CD14-positive monocyte (primary cell): ENCODE measurements around the gene TMEM86B. TPM values are rescaled to one million over a fixed set of nuclear protein-coding genes. Genes with fewer than 3 reads are reported as not detected.

Source experiments
- DNase-seq, 3 donors: peaks; one replicate each; pipeline ENCODE4 v3.0.0-alpha.2; 2011 to 2022
- H2AFZ ChIP-seq: 2 replicates; pipeline ENCODE4 v1.6.0; 2012; ENCODE audit warnings: mild to moderate bottlenecking, low read depth, low read length, inconsistent platforms; ENCODE audit not compliant: insufficient read depth, poor library complexity, severe bottlenecking
- H3K27ac ChIP-seq, 2 donors: 1 replicate in 1 of 2; 2 replicates in 1 of 2; pipeline ENCODE4 v1.5.1; 2012 to 2013; ENCODE audit warnings: low read length in 2 of 2, control low read depth in 1 of 2, inconsistent platforms in 1 of 2, low read depth in 1 of 2, mild to moderate bottlenecking in 1 of 2
- H3K27me3 ChIP-seq, 2 donors: one replicate each; pipeline versions ENCODE4 v1.6.0 to v1.6.1; 2011 to 2013; ENCODE audit warnings: low read length in 2 of 2; ENCODE audit not compliant: control insufficient read depth in 2 of 2, insufficient read depth in 2 of 2
- H3K36me3 ChIP-seq, 2 donors: replicated peaks in 1 of 2; 1 replicate in 1 of 2; 2 replicates in 1 of 2; pipeline versions ENCODE4 v1.5.1 to v1.6.1; 2012 to 2013; ENCODE audit warnings: low read length in 2 of 2, control low read depth in 1 of 2, inconsistent platforms in 1 of 2, mild to moderate bottlenecking in 1 of 2; ENCODE audit not compliant: insufficient read depth in 2 of 2, control insufficient read depth in 1 of 2
- H3K4me1 ChIP-seq, 2 donors: 1 replicate in 1 of 2; 2 replicates in 1 of 2; pipeline versions ENCODE4 v1.5.1 to v1.6.1; 2012 to 2013; ENCODE audit warnings: low read length in 2 of 2, control low read depth in 1 of 2, inconsistent platforms in 1 of 2, mild to moderate bottlenecking in 1 of 2, moderate library complexity in 1 of 2; ENCODE audit not compliant: insufficient read depth in 2 of 2, control insufficient read depth in 1 of 2
- H3K4me2 ChIP-seq: replicated peaks from 2 replicates; pipeline ENCODE3; 2012; ENCODE audit warnings: low read length, moderate library complexity, mild to moderate bottlenecking; ENCODE audit not compliant: poor library complexity, severe bottlenecking; ENCODE audit errors: extremely low read depth
- H3K4me3 ChIP-seq, 3 experiments: fragments of 200-600 bp in 1 of 3; sonication (generic) in 1 of 3; replicated peaks in 1 of 3; 1 replicate in 2 of 3; 2 replicates in 1 of 3; pipeline ENCODE4 v1.5.1; 2011 to 2013; ENCODE audit warnings: low read length in 3 of 3, mild to moderate bottlenecking in 3 of 3, control low read depth in 2 of 3, low read depth in 2 of 3, inconsistent platforms in 1 of 3, moderate library complexity in 1 of 3
- H3K79me2 ChIP-seq: 2 replicates; pipeline ENCODE4 v1.6.0; 2012; ENCODE audit warnings: mild to moderate bottlenecking, control low read depth, inconsistent platforms, low read length, moderate library complexity; ENCODE audit not compliant: insufficient read depth
- H3K9ac ChIP-seq: 2 replicates; pipeline ENCODE4 v1.6.0; 2017; ENCODE audit warnings: low read length, mild to moderate bottlenecking; ENCODE audit not compliant: insufficient read depth, poor library complexity, severe bottlenecking
- H3K9me3 ChIP-seq, 2 donors: replicated peaks in 1 of 2; 1 replicate in 1 of 2; 2 replicates in 1 of 2; pipeline versions ENCODE4 v1.5.1 to v1.6.1; 2012 to 2013; ENCODE audit warnings: low read length in 2 of 2, control low read depth in 1 of 2; ENCODE audit not compliant: control insufficient read depth in 1 of 2, insufficient read depth in 1 of 2
- H4K20me1 ChIP-seq: 2 replicates; pipeline ENCODE4 v1.6.0; 2012; ENCODE audit warnings: mild to moderate bottlenecking, low read length, control low read depth, moderate library complexity; ENCODE audit not compliant: insufficient read depth
- H3K27ac Mint-ChIP-seq, 7 donors: one replicate each; pipeline ENCODE4 v1.8.0; 2020; ENCODE audit warnings: mild to moderate bottlenecking in 7 of 7, mixed read lengths in 7 of 7, moderate library complexity in 6 of 7, inconsistent platforms in 2 of 7
- H3K27me3 Mint-ChIP-seq, 3 donors: one replicate each; pipeline ENCODE4 v1.8.0; 2021 to 2022; ENCODE audit warnings: low read depth in 3 of 3, mild to moderate bottlenecking in 3 of 3, mixed read lengths in 3 of 3, moderate library complexity in 3 of 3, inconsistent platforms in 1 of 3
- H3K36me3 Mint-ChIP-seq, 2 donors: one replicate each; pipeline ENCODE4 v1.8.0; 2020; ENCODE audit warnings: mixed read lengths in 2 of 2, inconsistent platforms in 1 of 2, mild to moderate bottlenecking in 1 of 2
- H3K4me1 Mint-ChIP-seq: one replicate; pipeline ENCODE4 v1.8.0; 2020; ENCODE audit warnings: mild to moderate bottlenecking, mixed read lengths
- H3K4me3 Mint-ChIP-seq, 2 donors: one replicate each; pipeline ENCODE4 v1.8.0; 2020; ENCODE audit warnings: mild to moderate bottlenecking in 2 of 2, mixed read lengths in 2 of 2, moderate library complexity in 1 of 2
- H3K9me3 Mint-ChIP-seq, 7 donors: one replicate each; pipeline ENCODE4 v1.8.0; 2020 to 2022; ENCODE audit warnings: mixed read lengths in 7 of 7, mild to moderate bottlenecking in 6 of 7, moderate library complexity in 6 of 7, inconsistent platforms in 2 of 7
- WGBS: methylation state at CpG from one replicate; pipeline ENCODE4 v1.1.5; 2013; ENCODE audit warnings: missing lambda C conversion rate; ENCODE audit not compliant: insufficient coverage; 5-methylcytosine and 5-hydroxymethylcytosine counted together
- intact Hi-C, 2 donors: fragments of 100-400 bp; cut with micrococcal nuclease; formaldehyde crosslinking; loops; one replicate each; pipeline versions ENCODE4 v1.15.0 to v1.15.1; 2023
- polyA plus RNA-seq, 3 donors: library from polyadenylated mRNA; depleted of rRNA in 1 of 3; unstranded in 2 of 3; stranded (reverse) in 1 of 3; fragments of 300-500 nt in 2 of 3; fragments of >200 nt in 1 of 3; fragmentation: Illumina TruSeq in 2 of 3; gene quantifications; 1 replicate in 2 of 3; 2 replicates in 1 of 3; pipeline ENCODE4 v1.2.3, GENCODE V29; 2012 to 2021
- TF ChIP-seq, protein P1 (sequence below): fragments of 200-600 bp; IDR thresholded peaks from one replicate; pipeline ENCODE4 v1.8.0; 2022; ENCODE audit warnings: antibody characterized with exemption, mild to moderate bottlenecking

Gene TMEM86B
- polyA plus RNA-seq, 3 donors = 0.16 to 10.7 (median 0.38) TPM

DNA sequence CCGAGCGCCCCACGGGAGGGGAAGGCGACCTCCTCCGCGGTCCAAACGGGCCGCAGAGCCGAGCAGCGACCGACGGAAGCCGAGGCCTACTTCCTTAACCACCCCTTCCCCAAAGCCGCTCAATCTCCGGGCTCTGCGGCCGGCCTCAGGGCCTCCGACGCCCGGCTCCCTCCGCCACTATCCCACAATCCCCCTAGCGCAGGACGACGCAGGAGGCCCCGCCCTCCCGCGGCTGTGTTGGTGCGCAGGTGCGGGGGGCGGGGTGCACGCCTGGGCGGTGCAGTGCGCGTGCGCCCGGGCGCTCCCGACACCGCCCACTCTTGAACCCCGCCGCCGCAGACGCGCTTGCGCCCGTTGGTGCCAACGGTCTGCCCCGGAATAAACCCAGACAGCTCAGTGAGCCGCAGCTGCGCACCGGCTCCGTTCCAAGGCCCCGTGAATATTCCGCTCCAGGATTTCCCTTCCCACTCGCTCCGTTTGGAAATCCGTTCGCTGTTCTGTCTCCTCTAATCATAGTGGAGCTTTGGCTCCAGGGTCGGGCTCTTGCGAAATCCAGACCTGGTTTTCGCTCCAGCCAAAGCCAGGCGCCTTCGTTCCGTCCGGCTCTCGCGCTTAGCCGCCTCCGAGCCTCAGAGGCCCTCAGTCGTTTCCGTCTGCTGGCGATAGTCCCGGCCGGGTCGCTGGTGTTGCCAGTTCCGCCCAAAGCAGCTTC lies 30.4 kb upstream of the TMEM86B start, which contains the start of gene PPP6R1:
PPP6R1 (minus strand) TSS at position 190 of the 712 bp plus-strand sequence. CDS start 11,914 bp downstream, outside the sequence.
- Mint-ChIP-seq H3K36me3 (peaks cover 15 to 17% of the 10 kb centered on the region in 2 donors), H3K9me3 (peaks cover 0 to 4% (median 0%) of the 10 kb centered on the region in 7 donors), H3K27me3 (no peaks in the 10 kb centered on the region), H3K27ac (peak within 1 kb of the TSS; percentile 94 to 99 (median 97)), H3K4me3 (peak within 1 kb of the TSS; percentile 98 to 100), H3K4me1 (peaks cover 46% of the 10 kb centered on the region)
- Histone ChIP-seq H3K9me3 (peaks cover 0 to 3% of the 10 kb centered on the region in 2 donors), H3K4me3 (peak within 1 kb of the TSS; percentile 61 to 94 (median 66)), H3K9ac (peak within 1 kb of the TSS; percentile 93), H3K27me3 (no peaks in the 10 kb centered on the region), H3K4me1 (peaks cover 45 to 49% of the 10 kb centered on the region in 2 donors), H3K79me2 (peaks cover 49% of the 10 kb centered on the region), H2AFZ (peak within 1 kb of the TSS; percentile 92), H3K27ac (peak within 1 kb of the TSS; percentile 89 to 92), H3K36me3 (peaks cover 0 to 9% of the 10 kb centered on the region in 2 donors), H4K20me1 (peaks cover 41% of the 10 kb centered on the region), H3K4me2 (peak within 1 kb of the TSS; percentile 89)
- DNase-seq = peak; percentile 93 to 97 (median 94)
- intact Hi-C loops = loop anchor here (1.0 to 10.0 kb wide), 5 partner anchors 20 to 144 kb away; partner anchors contain the start of genes KMT5C (in 1 of the 2) and PPP1R12C (in 1 of the 2)
- TF ChIP-seq, protein P1, sequence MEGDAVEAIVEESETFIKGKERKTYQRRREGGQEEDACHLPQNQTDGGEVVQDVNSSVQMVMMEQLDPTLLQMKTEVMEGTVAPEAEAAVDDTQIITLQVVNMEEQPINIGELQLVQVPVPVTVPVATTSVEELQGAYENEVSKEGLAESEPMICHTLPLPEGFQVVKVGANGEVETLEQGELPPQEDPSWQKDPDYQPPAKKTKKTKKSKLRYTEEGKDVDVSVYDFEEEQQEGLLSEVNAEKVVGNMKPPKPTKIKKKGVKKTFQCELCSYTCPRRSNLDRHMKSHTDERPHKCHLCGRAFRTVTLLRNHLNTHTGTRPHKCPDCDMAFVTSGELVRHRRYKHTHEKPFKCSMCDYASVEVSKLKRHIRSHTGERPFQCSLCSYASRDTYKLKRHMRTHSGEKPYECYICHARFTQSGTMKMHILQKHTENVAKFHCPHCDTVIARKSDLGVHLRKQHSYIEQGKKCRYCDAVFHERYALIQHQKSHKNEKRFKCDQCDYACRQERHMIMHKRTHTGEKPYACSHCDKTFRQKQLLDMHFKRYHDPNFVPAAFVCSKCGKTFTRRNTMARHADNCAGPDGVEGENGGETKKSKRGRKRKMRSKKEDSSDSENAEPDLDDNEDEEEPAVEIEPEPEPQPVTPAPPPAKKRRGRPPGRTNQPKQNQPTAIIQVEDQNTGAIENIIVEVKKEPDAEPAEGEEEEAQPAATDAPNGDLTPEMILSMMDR = no peak
- under 1% methylated on average over 66 of the region's 76 CpGs for WGBS

DNA sequence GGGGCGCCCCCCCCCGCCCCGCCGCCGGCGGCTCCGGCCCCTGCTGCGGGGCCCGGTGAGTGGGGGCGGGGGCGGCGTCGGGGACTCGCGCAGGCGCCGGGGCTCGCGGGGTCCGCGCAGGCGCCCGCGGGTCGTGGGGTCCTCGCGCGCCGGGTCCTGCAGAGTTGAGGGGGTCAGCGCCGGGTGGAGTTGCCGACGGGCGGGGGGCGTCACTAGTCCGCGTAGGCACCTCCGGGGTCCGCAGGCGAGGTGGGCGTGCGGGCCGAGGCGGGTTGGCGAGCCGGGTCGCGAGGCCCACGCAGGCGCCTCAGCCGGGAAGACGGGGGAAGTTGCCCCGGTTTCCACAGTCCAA lies 29.9 kb upstream of the TMEM86B start:
- peak overlapping the region; percentile 89 to 92 for H3K27ac ChIP-seq
- under 1% methylated on average over 50 of the region's 53 CpGs for WGBS
- no peak for DNase-seq

More for the DNA sequence above, 29.9 kb upstream of the TMEM86B start:
- intact Hi-C loops = loop anchor here (1.0 to 10.0 kb wide), 4 partner anchors 20 to 144 kb away; partner anchors contain the start of genes KMT5C (in 1 of the 2) and PPP1R12C (in 1 of the 2)
- Histone ChIP-seq H2AFZ (peak overlapping the region; percentile 92), H3K9ac (peak overlapping the region; percentile 93), H3K27me3 (no peaks in the 10 kb centered on the region), H4K20me1 (peaks cover 47% of the 10 kb centered on the region), H3K4me2 (peak overlapping the region; percentile 89), H3K4me1 (peaks cover 50 to 55% of the 10 kb centered on the region in 2 donors), H3K9me3 (peaks cover 0 to 3% of the 10 kb centered on the region in 2 donors), H3K4me3 (peak overlapping the region; percentile 61 to 94 (median 66)), H3K36me3 (peaks cover 0 to 9% of the 10 kb centered on the region in 2 donors), H3K79me2 (peaks cover 55% of the 10 kb centered on the region)
- H3K36me3 Mint-ChIP-seq = peaks cover 15 to 17% of the 10 kb centered on the region in 2 donors
- peaks cover 52% of the 10 kb centered on the region for H3K4me1 Mint-ChIP-seq
- peak overlapping the region; percentile 71 to 97 (median 96) for H3K27ac Mint-ChIP-seq
- H3K9me3 Mint-ChIP-seq = peaks cover 0 to 4% (median 0%) of the 10 kb centered on the region in 7 donors
- TF ChIP-seq, protein P1 = no peak
- no peaks in the 10 kb centered on the region for H3K27me3 Mint-ChIP-seq
- peak overlapping the region; percentile 88 to 94 for H3K4me3 Mint-ChIP-seq
